IPS DF 6.9 (cell line): ENCODE results near the gene GPR62.

ENCODE experiments used
- DNase-seq: peaks from one replicate; pipeline ENCODE4 v3.0.0-alpha.2; 2013; ENCODE audit warnings: low read depth, low spot score
- H3K27ac ChIP-seq: one replicate; pipeline ENCODE4 v1.5.1; 2013; ENCODE audit warnings: low read length, control low read depth
- H3K27me3 ChIP-seq: 2 replicates; pipeline ENCODE4 v1.6.1; 2013; ENCODE audit warnings: mild to moderate bottlenecking, low read length; ENCODE audit not compliant: control insufficient read depth, insufficient read depth
- H3K36me3 ChIP-seq: 2 replicates; pipeline ENCODE4 v1.6.1; 2013; ENCODE audit warnings: low read length; ENCODE audit not compliant: control insufficient read depth, insufficient read depth
- H3K4me1 ChIP-seq: 2 replicates; pipeline ENCODE4 v1.6.1; 2013; ENCODE audit warnings: low read length; ENCODE audit not compliant: control insufficient read depth, insufficient read depth
- H3K4me3 ChIP-seq: 2 replicates; pipeline ENCODE4 v1.5.1; 2013; ENCODE audit warnings: mild to moderate bottlenecking, low read length
- H3K9me3 ChIP-seq: 2 replicates; pipeline ENCODE4 v1.6.1; 2013; ENCODE audit warnings: low read length, inconsistent platforms; ENCODE audit not compliant: control insufficient read depth, insufficient read depth
- WGBS: extraction: QIAGEN DNeasy Blood & Tissue Kit; methylation state at CpG from one replicate; pipeline ENCODE4 v1.1.7; 2013; ENCODE audit warnings: mixed read lengths, missing lambda C conversion rate; ENCODE audit not compliant: insufficient read length, insufficient coverage; 5-methylcytosine and 5-hydroxymethylcytosine counted together

GPR62 gene

GRCh38 chr3:51975852-51976549 lies 20.8 kb downstream of the GPR62 start:
- Histone ChIP-seq H3K9me3 (no peaks in the 10 kb centered on the region), H3K4me3 (no peak overlapping the region; the same call in 1 of the 2 replicates), H3K27ac (no peak overlapping the region), H3K27me3 (peaks cover 5% of the 10 kb centered on the region; the same call in 1 of the 2 replicates), H3K36me3 (no peaks in the 10 kb centered on the region), H3K4me1 (peaks cover 12% of the 10 kb centered on the region)
- no peak for DNase-seq
- no CpG with 5 or more reads among the region's 46 CpGs for WGBS

DNA sequence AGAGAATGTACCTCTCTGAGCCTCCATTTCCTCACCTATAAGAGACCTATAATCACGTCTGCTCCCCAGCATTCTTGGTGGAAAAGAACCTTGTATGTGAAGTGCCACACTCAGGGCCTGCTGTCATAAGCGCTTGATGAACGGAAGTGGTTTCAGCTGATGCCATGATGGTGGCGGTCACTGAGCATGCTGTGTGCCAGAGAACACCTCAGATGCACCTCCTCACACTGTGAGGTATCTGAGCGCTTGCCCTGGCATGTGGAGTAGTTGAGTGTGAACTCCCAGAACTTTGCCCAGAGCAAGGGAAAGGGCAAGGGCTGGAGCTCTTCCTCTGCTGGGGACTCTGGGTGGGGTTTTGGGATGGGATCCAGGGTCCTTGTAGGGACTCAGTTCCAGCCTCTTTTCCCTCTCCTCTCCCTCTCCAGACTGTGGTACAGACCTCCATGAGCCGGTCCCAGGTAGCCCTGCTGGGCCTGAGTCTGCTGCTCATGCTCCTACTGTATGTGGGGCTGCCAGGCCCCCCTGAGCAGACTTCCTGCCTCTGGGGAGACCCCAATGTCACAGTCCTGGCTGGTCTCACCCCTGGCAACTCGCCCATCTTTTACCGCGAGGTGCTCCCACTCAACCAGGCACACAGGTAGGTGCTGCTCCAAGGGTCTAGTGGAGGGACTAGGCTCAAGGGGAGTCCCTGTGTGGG lies 22.4 kb downstream of the GPR62 start:
- DNase-seq = no peak
- Histone ChIP-seq H3K9me3 (no peaks in the 10 kb centered on the region), H3K4me3 (no peak overlapping the region), H3K36me3 (no peaks in the 10 kb centered on the region), H3K27me3 (peaks cover 5% of the 10 kb centered on the region; the same call in 1 of the 2 replicates), H3K4me1 (peaks cover 13% of the 10 kb centered on the region), H3K27ac (no peak overlapping the region)
- WGBS = no CpG with 5 or more reads among the region's 9 CpGs

DNA sequence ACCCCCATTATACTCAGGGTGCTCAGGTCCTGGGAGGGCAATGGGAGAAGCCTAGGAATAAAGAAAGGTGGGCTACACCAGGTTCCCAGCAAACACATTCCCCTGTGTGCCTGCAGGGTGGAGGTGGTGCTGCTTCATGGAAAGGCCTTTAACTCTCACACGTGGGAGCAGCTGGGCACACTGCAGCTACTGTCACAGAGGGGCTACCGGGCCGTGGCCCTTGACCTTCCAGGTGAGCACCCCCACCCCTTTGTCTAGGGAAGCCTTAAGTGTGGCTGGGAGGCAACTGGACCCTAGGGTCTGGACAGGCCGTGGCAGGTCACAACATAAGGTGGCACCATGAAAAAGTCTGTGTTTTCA lies 22.9 kb downstream of the GPR62 start:
- Histone ChIP-seq H3K36me3 (no peaks in the 10 kb centered on the region), H3K4me3 (no peak overlapping the region), H3K4me1 (peaks cover 14% of the 10 kb centered on the region), H3K27me3 (peaks cover 5% of the 10 kb centered on the region; the same call in 1 of the 2 replicates), H3K9me3 (no peaks in the 10 kb centered on the region), H3K27ac (no peak overlapping the region)
- no peak for DNase-seq
- no CpG with 5 or more reads among the region's 4 CpGs for WGBS

DNA sequence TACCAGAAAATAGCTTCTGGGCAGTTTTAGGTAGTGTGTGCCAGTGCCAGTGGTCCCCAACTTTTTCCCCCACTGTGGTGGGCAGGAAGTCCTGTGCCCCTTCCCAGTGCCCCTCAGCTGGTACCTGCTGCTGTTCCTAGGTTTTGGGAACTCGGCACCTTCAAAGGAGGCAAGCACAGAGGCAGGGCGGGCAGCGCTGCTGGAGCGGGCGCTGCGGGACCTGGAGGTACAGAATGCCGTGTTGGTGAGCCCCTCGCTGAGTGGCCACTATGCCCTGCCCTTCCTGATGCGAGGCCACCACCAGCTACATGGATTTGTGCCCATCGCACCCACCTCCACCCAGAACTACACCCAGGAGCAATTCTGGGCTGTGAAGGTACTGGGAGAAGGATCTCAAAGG lies 25.1 kb downstream of the GPR62 start:
- Histone ChIP-seq H3K9me3 (no peaks in the 10 kb centered on the region), H3K27me3 (peaks cover 5% of the 10 kb centered on the region; the same call in 1 of the 2 replicates), H3K27ac (no peak overlapping the region), H3K4me3 (no peak overlapping the region), H3K4me1 (peaks cover 9% of the 10 kb centered on the region; the same call in 1 of the 2 replicates), H3K36me3 (no peaks in the 10 kb centered on the region)
- DNase-seq = no peak
- no CpG with 5 or more reads among the region's 10 CpGs for WGBS

DNA sequence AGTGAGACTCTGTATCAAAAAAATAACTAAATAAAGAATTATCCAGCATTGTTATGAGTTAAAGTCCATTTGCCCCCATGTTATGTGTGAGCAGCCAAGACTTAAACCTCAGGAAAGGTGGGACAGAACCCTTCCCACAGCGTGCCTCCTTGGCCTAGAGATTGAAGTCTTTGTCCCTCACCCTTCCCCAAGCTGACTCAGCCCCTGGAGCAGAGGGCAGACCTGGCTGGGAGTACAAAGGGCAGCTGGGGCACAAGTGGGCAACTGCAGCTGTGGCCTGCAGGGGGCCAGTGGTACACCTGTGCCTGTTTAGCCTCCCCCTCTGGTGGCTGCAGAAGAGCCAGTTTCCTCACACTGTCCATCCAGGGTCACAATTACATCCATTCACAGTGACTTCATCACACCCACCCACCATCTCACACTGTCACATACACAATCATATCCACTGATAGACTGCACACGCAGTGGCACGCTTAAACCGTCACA lies 27.2 kb downstream of the GPR62 start:
- no peak for DNase-seq
- Histone ChIP-seq H3K36me3 (no peaks in the 10 kb centered on the region), H3K27me3 (no peaks in the 10 kb centered on the region; the same call in 1 of the 2 replicates), H3K4me3 (peak overlapping the region; percentile 14; the same call in 1 of the 2 replicates), H3K4me1 (peaks cover 4% of the 10 kb centered on the region; the same call in 1 of the 2 replicates), H3K9me3 (no peaks in the 10 kb centered on the region), H3K27ac (no peak overlapping the region)
- WGBS = no CpG with 5 or more reads among the region's 4 CpGs

GRCh38 chr3:51982838-51983577 lies 27.8 kb downstream of the GPR62 start, which contains the start of gene ACY1:
Gene ACY1 (plus strand): TSS chr3:51983535. CDS start chr3:51984065, 530 bp downstream.
- H3K9me3 ChIP-seq = no peaks in the 10 kb centered on the region
- no peaks in the 10 kb centered on the region for H3K36me3 ChIP-seq
- DNase-seq = no peak
- H3K27ac ChIP-seq = no peak within 1 kb of the TSS
- H3K4me3 ChIP-seq = peak within 1 kb of the TSS; percentile 14; the same call in 1 of the 2 replicates
- no peaks in the 10 kb centered on the region for H3K27me3 ChIP-seq
- no CpG with 5 or more reads among the region's 68 CpGs for WGBS
- H3K4me1 ChIP-seq = peaks cover 4% of the 10 kb centered on the region; the same call in 1 of the 2 replicates

DNA sequence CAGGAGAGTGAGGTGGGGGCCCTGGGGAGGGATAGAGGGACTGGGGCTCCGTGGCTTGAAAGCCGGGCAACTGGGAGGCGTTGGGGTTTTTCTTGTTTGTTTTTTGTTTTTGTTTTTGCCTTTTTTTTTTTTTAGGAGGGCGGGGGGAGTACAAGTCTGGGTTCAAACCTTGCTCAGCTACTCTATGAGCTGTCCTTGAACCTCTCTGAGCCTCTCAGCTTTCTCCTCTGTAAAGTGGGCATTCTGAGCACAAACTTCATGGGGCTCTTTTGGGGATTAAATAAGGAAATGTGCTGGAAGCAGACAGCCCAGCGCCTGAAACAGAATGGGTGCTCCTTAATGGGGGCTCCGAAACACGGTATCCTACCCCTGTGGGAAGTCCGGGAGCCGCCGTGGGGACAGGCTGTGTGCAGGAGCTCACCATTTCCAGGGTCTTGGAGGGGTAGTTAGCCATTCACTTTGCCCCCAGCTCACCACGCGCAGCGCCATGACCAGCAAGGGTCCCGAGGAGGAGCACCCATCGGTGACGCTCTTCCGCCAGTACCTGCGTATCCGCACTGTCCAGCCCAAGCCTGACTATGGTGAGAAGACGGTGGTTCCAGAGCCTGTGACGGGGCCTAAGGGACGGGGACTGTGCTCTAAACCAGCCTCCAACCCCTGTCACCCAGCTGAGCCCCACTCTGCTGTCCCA lies 28.5 kb downstream of the GPR62 start:
- H3K36me3 ChIP-seq = no peaks in the 10 kb centered on the region
- H3K4me3 ChIP-seq = peak overlapping the region; percentile 14; the same call in 1 of the 2 replicates
- no peaks in the 10 kb centered on the region for H3K27me3 ChIP-seq
- no peaks in the 10 kb centered on the region for H3K9me3 ChIP-seq
- no CpG with 5 or more reads among the region's 22 CpGs for WGBS
- DNase-seq = no peak
- peaks cover 6% of the 10 kb centered on the region for H3K4me1 ChIP-seq
- H3K27ac ChIP-seq = no peak overlapping the region

DNA sequence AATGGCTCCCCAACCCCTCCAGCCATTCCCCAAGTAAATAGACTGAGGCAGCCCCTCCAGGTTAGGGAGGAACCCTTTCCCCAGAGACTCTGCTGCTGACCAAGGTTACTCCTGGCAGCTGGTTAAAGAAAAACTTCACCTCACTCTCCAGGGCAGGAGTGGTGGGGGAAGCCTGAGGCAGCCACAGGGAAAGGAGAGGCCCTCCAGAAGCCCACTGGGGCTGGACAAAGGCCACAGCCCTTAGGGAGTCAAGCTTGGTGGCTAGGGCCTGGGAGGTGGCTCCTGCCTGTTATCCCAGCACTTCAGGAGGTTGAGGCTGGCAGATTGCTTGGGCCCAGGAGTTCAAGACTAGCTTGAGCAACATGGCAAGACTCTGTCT lies 29.1 kb downstream of the GPR62 start:
- H3K4me1 ChIP-seq = peaks cover 6% of the 10 kb centered on the region
- H3K27ac ChIP-seq = no peak overlapping the region
- no peak overlapping the region for H3K4me3 ChIP-seq
- H3K36me3 ChIP-seq = no peaks in the 10 kb centered on the region
- no peaks in the 10 kb centered on the region for H3K27me3 ChIP-seq
- H3K9me3 ChIP-seq = no peaks in the 10 kb centered on the region
- DNase-seq = no peak

DNA sequence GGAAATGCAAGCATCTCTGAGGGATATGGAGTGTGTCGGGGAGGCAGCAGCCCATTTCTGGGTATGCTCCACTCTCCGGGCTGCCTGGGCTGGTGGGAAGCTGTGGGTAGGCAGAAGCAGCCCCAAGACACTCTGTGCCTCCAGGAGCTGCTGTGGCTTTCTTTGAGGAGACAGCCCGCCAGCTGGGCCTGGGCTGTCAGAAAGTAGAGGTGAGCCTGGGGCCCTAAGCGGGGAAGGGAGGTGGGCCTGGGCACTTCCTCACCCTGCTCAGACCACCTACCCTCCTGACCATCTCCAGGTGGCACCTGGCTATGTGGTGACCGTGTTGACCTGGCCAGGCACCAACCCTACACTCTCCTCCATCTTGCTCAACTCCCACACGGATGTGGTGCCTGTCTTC lies 29.9 kb downstream of the GPR62 start:
- no peak for DNase-seq
- Histone ChIP-seq H3K27me3 (no peaks in the 10 kb centered on the region), H3K4me1 (peaks cover 6% of the 10 kb centered on the region), H3K27ac (no peak overlapping the region), H3K9me3 (no peaks in the 10 kb centered on the region), H3K4me3 (no peak overlapping the region), H3K36me3 (no peaks in the 10 kb centered on the region; the same call in 1 of the 2 replicates)
- no CpG with 5 or more reads among the region's 6 CpGs for WGBS
